D721Med (cell line): Measurements from ENCODE around the gene ABAT.

Experiments
- DNase-seq: peaks from one replicate; pipeline ENCODE4 v3.0.0; 2011; ENCODE audit warnings: low spot score; ENCODE audit not compliant: insufficient read length
- FAIRE-seq: peaks from 2 replicates; lab custom pipeline; 2011; peaks lifted over from hg19 to GRCh38; lab: Jason Lieb, UNC
- CTCF ChIP-seq: IDR thresholded peaks from 2 replicates; pipeline ENCODE4 v1.5.1; 2012; ENCODE audit warnings: mild to moderate bottlenecking, control low read depth; ENCODE audit not compliant: insufficient read depth; ENCODE audit errors: missing control alignments

Gene ABAT

GRCh38 chr16:8722025-8722348 is 47.6 kb downstream of the ABAT start:
- DNase-seq = no peak
- no peak for TF ChIP-seq CTCF
- FAIRE-seq = no peak

- no peak for FAIRE-seq
- no peak for DNase-seq
- no peak for TF ChIP-seq CTCF
Observed at GRCh38 chr16:8725513-8726178, 51.2 kb downstream of the ABAT start.

GRCh38 chr16:8727131-8727806 is 52.9 kb downstream of the ABAT start:
- no peak for FAIRE-seq
- no peak for TF ChIP-seq CTCF
- no peak for DNase-seq

GRCh38 chr16:8727857-8728618 is 53.6 kb downstream of the ABAT start:
- no peak for TF ChIP-seq CTCF
- no peak for FAIRE-seq
- DNase-seq = no peak

- FAIRE-seq = no peak
- TF ChIP-seq CTCF = no peak
- DNase-seq = no peak
Observed at GRCh38 chr16:8729779-8730334, 55.4 kb downstream of the ABAT start.

- TF ChIP-seq CTCF = no peak
- FAIRE-seq (no peak), DNase-seq (no peak)
Observed at GRCh38 chr16:8730335-8730915, 56.0 kb downstream of the ABAT start.
